ENCODE results near the gene ZNF630.
"Not testable (repeated sequence)": the region's sequence is repeated elsewhere in the genome, so short reads cannot be mapped to it uniquely, and the experiment has no call there.

GRCh38 chrX:48016583-48017310, 54.7 kb downstream of the ZNF630 start:
- not testable (repeated sequence) for TF ChIP-seq EZH2 (IDR thresholded peaks at IDR 0.05; ENCODE audit: borderline replicate concordance, low read depth, low read length); CHD2 (IDR thresholded peaks at IDR 0.05; ENCODE audit: low read depth, low read length); POLR2AphosphoS2 (IDR thresholded peaks at IDR 0.05; ENCODE audit: low read length); L3MBTL2 (IDR thresholded peaks at IDR 0.05); ZNF24 (IDR thresholded peaks at IDR 0.05); ZBTB26 (CRISPR knock-in tag; IDR thresholded peaks at IDR 0.05); EP300 (IDR thresholded peaks at IDR 0.05; ENCODE audit: low read length)

Data from K562 (cell line).